GM21786 (cell line): ENCODE results near the gene KCNK5.

ENCODE experiments used
- ATAC-seq: cut with Tn5 transposase; IDR thresholded peaks from one replicate; pipeline ENCODE4 v1.9.1; 2021; ENCODE audit not compliant: unreplicated experiment

KCNK5 gene

GRCh38 chr6:39217177-39217864, 12.0 kb downstream of the KCNK5 start:
- ATAC-seq, result no peak

- no peak for ATAC-seq
Observed at GRCh38 chr6:39215640-39216158, 13.6 kb downstream of the KCNK5 start.

GRCh38 chr6:39214846-39215639, 14.2 kb downstream of the KCNK5 start:
- ATAC-seq, result no peak

- no peak for ATAC-seq
Observed at GRCh38 chr6:39214120-39214813, 15.0 kb downstream of the KCNK5 start.

GRCh38 chr6:39213195-39213920, 15.9 kb downstream of the KCNK5 start:
- no peak for ATAC-seq

- no peak for ATAC-seq
Observed at GRCh38 chr6:39211183-39211582, 18.1 kb downstream of the KCNK5 start.

- no peak for ATAC-seq
Observed at GRCh38 chr6:39210450-39210849, 18.8 kb downstream of the KCNK5 start.

GRCh38 chr6:39209911-39210310, 19.4 kb downstream of the KCNK5 start:
- no peak for ATAC-seq

- ATAC-seq, result no peak
Observed at GRCh38 chr6:39209360-39209811, 19.9 kb downstream of the KCNK5 start.

GRCh38 chr6:39208223-39208739, 21.0 kb downstream of the KCNK5 start:
- ATAC-seq, result no peak

GRCh38 chr6:39207416-39208222, 21.7 kb downstream of the KCNK5 start:
- no peak for ATAC-seq

- ATAC-seq, result no peak
Observed at GRCh38 chr6:39206250-39206721, 23.0 kb downstream of the KCNK5 start.

- peak; percentile 38 for ATAC-seq
Observed at GRCh38 chr6:39204646-39205244, 24.5 kb downstream of the KCNK5 start.

GRCh38 chr6:39204160-39204495, 25.1 kb downstream of the KCNK5 start:
- no peak for ATAC-seq

GRCh38 chr6:39203436-39204159, 25.7 kb downstream of the KCNK5 start:
- no peak for ATAC-seq

GRCh38 chr6:39202166-39202565, 27.1 kb downstream of the KCNK5 start:
- no peak for ATAC-seq

GRCh38 chr6:39200498-39201020, 28.7 kb downstream of the KCNK5 start:
- no peak for ATAC-seq

- no peak for ATAC-seq
Observed at GRCh38 chr6:39199976-39200375, 29.3 kb downstream of the KCNK5 start.
